Measurements from ENCODE around the gene USP13. TPM values are rescaled to one million over a fixed set of nuclear protein-coding genes. Genes with fewer than 3 reads are reported as not detected.

Gene USP13
- total RNA-seq, 1 experiment from 2014 or later, result 16.9 TPM

GRCh38 chr3:179788996-179789395 is 136.2 kb downstream of the USP13 start:
- no peak for DNase-seq (ENCODE audit: low spot score)

- DNase-seq (ENCODE audit: low spot score), result no peak
These were observed 139.0 kb downstream of the USP13 start for GRCh38 chr3:179791793-179792192.

GRCh38 chr3:179794355-179794754 is 141.5 kb downstream of the USP13 start:
- no peak for DNase-seq (ENCODE audit: low spot score)

GRCh38 chr3:179796421-179796820 is 143.6 kb downstream of the USP13 start:
- DNase-seq (ENCODE audit: low spot score), result no peak

GRCh38 chr3:179797192-179797591 is 144.4 kb downstream of the USP13 start:
- DNase-seq (ENCODE audit: low spot score), result no peak

GRCh38 chr3:179801263-179801662 is 148.4 kb downstream of the USP13 start:
- no peak for DNase-seq (ENCODE audit: low spot score)

GRCh38 chr3:179801856-179802255 is 149.0 kb downstream of the USP13 start:
- DNase-seq (ENCODE audit: low spot score), result no peak

GRCh38 chr3:179806177-179806576 is 153.3 kb downstream of the USP13 start:
- DNase-seq (ENCODE audit: low spot score), result no peak

- no peak for DNase-seq (ENCODE audit: low spot score)
These were observed 154.7 kb downstream of the USP13 start for GRCh38 chr3:179807588-179807987.

GRCh38 chr3:179809639-179810038 is 156.8 kb downstream of the USP13 start:
- no peak for DNase-seq (ENCODE audit: low spot score)

- peak; percentile 86 for DNase-seq (ENCODE audit: low spot score)
These were observed 158.7 kb downstream of the USP13 start for GRCh38 chr3:179811321-179812095.

- DNase-seq (ENCODE audit: low spot score), result no peak
These were observed 159.2 kb downstream of the USP13 start for GRCh38 chr3:179812096-179812382.

- no peak for DNase-seq (ENCODE audit: low spot score)
These were observed 166.5 kb downstream of the USP13 start for GRCh38 chr3:179819379-179819778.

GRCh38 chr3:179822296-179822695 is 169.5 kb downstream of the USP13 start:
- DNase-seq (ENCODE audit: low spot score), result no peak

- no peak for DNase-seq (ENCODE audit: low spot score)
These were observed 172.8 kb downstream of the USP13 start for GRCh38 chr3:179825527-179826246.

- no peak for DNase-seq (ENCODE audit: low spot score)
These were observed 173.4 kb downstream of the USP13 start for GRCh38 chr3:179826247-179826637.

- DNase-seq (ENCODE audit: low spot score), result no peak
These were observed 175.9 kb downstream of the USP13 start for GRCh38 chr3:179828738-179829137.

- DNase-seq (ENCODE audit: low spot score), result no peak
These were observed 176.6 kb downstream of the USP13 start for GRCh38 chr3:179829401-179829800.

- DNase-seq (ENCODE audit: low spot score), result no peak
These were observed 179.6 kb downstream of the USP13 start for GRCh38 chr3:179832333-179832854.

- no peak for DNase-seq (ENCODE audit: low spot score)
These were observed 180.5 kb downstream of the USP13 start for GRCh38 chr3:179833294-179833693.

GRCh38 chr3:179837374-179837773 is 184.5 kb downstream of the USP13 start:
- no peak for DNase-seq (ENCODE audit: low spot score)
